Left renal cortex interstitium (tissue), 4 donors: ENCODE results near the gene TMC3. TPM values are rescaled to one million over a fixed set of nuclear protein-coding genes. Genes with fewer than 3 reads are reported as not detected.

Source experiments
- DNase-seq, 4 donors: peaks; one replicate each; pipeline ENCODE4 v3.0.0-alpha.2; 2013; ENCODE audit warnings: low read depth in 4 of 4, low spot score in 2 of 4, missing footprints in 1 of 4
- polyA plus RNA-seq, 4 donors: library from polyadenylated mRNA; unstranded; fragments of 120-200 nt; gene quantifications; one replicate each; pipeline ENCODE4 v1.2.1, GENCODE V29; 2013; ENCODE audit not compliant: insufficient read length in 4 of 4

Gene TMC3
- polyA plus RNA-seq, 4 donors: 0.08 to 0.43 (median 0.21) TPM

DNA sequence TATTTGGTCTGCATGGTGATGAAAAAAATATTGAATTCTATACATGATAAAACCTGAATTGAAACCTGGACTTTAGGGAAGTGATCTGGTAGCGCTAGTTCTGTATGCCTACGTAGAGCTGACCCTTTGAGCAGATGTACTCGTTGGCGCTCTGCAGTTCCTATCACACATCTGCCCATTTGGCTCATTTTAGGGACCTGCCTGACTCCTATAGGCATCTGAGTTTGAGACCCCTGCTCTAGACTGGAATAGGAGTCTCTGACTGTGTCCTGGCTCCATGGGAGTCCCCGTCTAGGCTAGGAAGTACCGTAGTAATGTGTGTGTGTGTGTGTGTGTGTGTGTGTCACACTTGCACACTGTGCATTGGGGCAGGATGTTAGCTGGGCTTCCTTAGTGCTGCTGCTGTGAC is 71.3 kb downstream of the TMC3 start:
- DNase-seq: no peak

- DNase-seq: no peak
Measured at GRCh38 chr15:81301815-81302399, 72.1 kb downstream of the TMC3 start.

- no peak for DNase-seq
Measured at GRCh38 chr15:81301385-81301784, 72.6 kb downstream of the TMC3 start.

- DNase-seq: no peak
Measured at GRCh38 chr15:81299630-81300273, 74.3 kb downstream of the TMC3 start.

DNA sequence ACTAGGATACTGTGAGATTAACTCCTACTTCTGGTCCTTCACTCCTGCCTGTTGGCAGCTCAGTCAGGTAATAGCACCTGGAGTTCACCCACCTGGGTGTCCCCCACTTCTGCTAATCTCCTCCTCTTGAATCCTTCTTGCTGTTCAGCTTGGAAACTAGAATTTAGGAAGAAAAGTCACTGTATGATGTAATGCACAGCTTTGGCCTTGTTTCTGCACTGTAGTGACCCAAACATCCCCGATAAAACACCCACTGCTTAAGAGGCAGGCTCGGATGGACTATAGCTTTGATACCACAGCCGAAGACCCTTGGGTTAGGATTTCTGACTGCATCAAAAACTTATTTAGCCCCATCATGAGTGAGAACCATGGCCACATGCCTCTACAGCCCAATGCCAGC is 74.9 kb downstream of the TMC3 start:
- DNase-seq: no peak

DNA sequence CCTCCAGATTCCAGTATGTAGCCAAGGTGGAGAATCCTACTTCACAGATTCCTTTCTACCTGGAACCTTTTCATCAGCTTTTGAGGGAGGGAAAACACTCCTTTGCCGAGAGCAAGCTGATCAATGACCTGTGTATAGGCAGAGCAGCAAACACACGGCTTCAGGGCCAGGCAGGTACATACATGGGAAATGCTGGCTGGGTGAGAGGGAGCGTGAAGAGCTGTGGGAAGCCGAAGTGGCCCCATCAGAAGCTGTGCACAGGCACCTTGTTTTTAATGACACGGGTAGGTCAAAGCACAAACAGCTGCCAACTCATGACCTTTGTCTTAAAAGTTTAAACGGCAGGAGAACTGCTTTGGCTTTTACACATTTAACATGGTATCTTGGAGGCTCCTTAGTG is 75.4 kb downstream of the TMC3 start:
- no peak for DNase-seq

GRCh38 chr15:81297603-81298575 is 76.1 kb downstream of the TMC3 start:
- DNase-seq: no peak

DNA sequence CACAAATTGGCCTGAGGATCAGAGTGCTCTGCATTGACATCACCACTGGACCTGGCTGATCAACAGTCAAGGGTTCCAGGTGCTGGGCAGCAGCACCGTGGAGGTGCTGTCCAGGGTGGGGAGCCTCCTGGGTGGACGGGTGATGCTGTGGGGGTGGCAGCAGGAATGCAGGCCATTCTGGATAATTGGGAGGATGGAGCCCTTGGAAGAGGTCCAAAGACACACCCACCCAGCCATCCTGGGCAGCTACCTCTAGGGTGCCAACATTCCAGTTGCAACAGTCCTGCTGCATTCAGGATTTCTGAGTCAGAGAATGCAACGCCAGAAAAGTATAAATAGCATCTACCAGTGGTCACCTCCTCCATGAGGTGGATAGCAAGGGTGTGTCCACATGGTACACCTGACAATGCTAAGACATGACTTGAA is 76.9 kb downstream of the TMC3 start:
- no peak for DNase-seq

DNA sequence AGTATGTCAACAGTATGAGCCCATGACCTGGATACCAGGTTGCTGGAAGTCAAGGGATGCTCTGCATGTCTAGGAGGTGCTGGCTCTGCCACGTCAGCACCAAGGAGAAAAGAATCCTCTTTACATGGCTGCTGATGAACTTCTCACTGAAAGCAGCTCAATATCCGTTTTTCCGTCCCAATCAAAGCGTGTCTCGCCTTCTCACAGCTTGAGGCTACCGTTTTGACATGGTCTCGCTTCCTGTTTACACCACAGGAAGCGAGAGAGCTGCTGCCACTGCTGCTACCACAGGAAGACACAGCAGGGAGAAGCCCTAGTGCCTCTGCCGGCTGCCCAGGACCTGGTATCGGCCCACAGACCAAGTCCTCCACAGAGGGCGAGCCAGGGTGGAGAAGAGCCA is 77.3 kb downstream of the TMC3 start:
- DNase-seq: no peak

GRCh38 chr15:81296186-81296585 is 77.8 kb downstream of the TMC3 start:
- DNase-seq: no peak

DNA sequence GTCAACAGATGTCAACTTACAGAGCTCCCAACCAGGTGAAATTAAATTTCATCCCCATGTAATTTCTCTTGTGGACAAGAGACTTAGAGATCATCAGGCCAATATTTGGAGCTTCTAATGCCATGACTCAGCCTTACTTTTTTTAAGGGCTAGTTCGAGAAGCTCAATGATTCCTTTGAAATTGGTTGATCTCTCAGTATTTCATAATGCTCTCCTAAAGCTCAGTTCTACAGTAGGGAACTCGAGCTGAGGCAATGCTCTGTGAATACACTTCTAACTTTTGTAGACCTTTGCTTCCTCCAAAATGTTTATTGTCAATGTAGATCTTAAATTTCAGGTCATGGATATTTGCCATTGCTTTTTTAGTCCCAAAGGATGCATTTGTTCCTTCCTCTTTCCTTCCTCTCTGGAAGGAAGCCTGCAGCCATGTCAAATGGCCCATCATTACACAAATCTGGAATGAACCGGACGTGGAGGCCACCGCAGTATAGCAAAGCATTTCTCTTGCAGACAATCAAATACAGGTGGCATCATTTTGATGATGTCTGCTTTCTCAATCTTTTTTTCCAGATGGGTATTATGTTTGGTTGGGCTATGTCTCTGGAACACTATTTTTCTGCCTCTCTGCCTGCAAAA is 78.4 kb downstream of the TMC3 start:
- DNase-seq: no peak

- no peak for DNase-seq
Measured at GRCh38 chr15:81294516-81294880, 79.5 kb downstream of the TMC3 start.

GRCh38 chr15:81293728-81294515 is 80.1 kb downstream of the TMC3 start:
- no peak for DNase-seq

- DNase-seq: no peak
Measured at GRCh38 chr15:81292523-81293001, 81.5 kb downstream of the TMC3 start.

GRCh38 chr15:81291916-81292522 is 82.0 kb downstream of the TMC3 start:
- no peak for DNase-seq

- no peak for DNase-seq
Measured at GRCh38 chr15:81289910-81290309, 84.1 kb downstream of the TMC3 start.

- DNase-seq: no peak
Measured at GRCh38 chr15:81288616-81289015, 85.4 kb downstream of the TMC3 start.

GRCh38 chr15:81288040-81288439 is 86.0 kb downstream of the TMC3 start:
- DNase-seq: no peak

DNA sequence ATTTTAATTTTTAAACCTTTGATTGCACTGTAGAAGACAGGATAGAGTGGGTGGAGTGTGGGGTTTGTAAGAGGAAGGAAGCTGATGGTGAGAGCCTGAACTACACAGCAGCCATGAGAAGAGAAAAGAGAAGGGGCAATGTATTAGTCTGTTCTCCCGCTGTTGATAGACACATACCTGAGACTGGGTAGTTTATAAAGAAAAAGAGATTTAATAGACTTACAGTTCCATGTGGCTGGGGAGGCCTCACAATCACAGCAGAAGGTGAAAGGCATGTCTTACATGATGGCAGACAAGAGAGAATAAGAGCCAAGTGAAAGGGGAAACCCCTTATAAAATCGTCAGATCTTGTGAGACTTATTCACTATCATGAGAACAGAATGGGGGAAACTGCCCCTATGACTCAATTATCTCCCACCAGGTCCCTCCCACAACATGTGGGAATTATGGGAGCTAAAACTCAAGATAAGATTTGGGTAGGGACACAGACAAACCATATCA is 87.3 kb downstream of the TMC3 start:
- no peak for DNase-seq

DNA sequence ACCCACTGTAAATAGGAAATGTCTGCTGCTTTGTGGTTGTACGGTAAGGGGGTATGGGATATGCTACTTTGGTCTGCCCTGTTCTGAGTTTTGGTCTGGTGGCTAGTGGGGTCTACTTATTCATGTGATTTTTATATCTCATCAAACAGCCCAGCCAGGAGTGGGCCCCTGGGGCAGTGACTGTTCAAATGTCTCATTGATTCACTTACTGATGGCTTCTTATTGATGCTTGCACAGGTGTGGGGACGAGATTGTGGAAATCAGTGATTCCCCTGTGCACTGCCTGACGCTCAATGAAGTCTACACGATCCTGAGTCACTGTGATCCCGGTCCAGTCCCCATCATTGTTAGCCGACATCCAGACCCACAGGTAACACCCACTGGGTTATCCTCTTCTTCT is 88.6 kb downstream of the TMC3 start:
- no peak for DNase-seq
